Prostate gland (tissue), 2 donors: ENCODE results near the gene DENND5A. TPM values are rescaled to one million over a fixed set of nuclear protein-coding genes. Genes with fewer than 3 reads are reported as not detected.

Experiments used
- DNase-seq: peaks from one replicate; pipeline ENCODE4 v3.0.0-alpha.2; 2019; ENCODE audit warnings: low spot score
- H3K27ac ChIP-seq, 2 donors: fragments of 200-600 bp; sonication (generic); 2 replicates each; pipeline ENCODE4 v1.5.1; 2017 to 2019
- H3K27me3 ChIP-seq: fragments of 200-600 bp; sonication (generic); replicated peaks from 2 replicates; pipeline ENCODE4 v1.5.1; 2019; ENCODE audit not compliant: insufficient read depth
- H3K36me3 ChIP-seq, 2 donors: fragments of 200-600 bp; sonication (generic); 1 replicate in 1 of 2; 2 replicates in 1 of 2; pipeline versions ENCODE4 v1.5.1 to v1.8.1; 2017 to 2019
- H3K4me1 ChIP-seq: fragments of 200-600 bp; sonication (generic); replicated peaks from 2 replicates; pipeline ENCODE4 v1.5.1; 2019
- H3K4me3 ChIP-seq, 2 donors: fragments of 200-600 bp; sonication (generic); 2 replicates each; pipeline ENCODE4 v1.5.1; 2017 to 2019
- H3K9me3 ChIP-seq: fragments of 200-600 bp; sonication (generic); 2 replicates; pipeline ENCODE4 v1.5.1; 2017
- CTCF ChIP-seq, 4 experiments: fragments of 200-600 bp in 2 of 4; fragments of 450-650 bp in 2 of 4; sonication (generic) in 2 of 4; IDR thresholded peaks; 1 replicate in 3 of 4; 2 replicates in 1 of 4; pipeline ENCODE4 v1.5.1; 2016 to 2019; ENCODE audit warnings: antibody characterized with exemption in 4 of 4, mild to moderate bottlenecking in 2 of 4, moderate library complexity in 2 of 4
- POLR2A ChIP-seq: fragments of 450-650 bp; IDR thresholded peaks from one replicate; pipeline ENCODE4 v1.6.1; 2016; ENCODE audit warnings: antibody characterized with exemption, mild to moderate bottlenecking
- POLR2AphosphoS5 ChIP-seq: sonication (generic); formaldehyde crosslinking; IDR thresholded peaks from one replicate; pipeline ENCODE4 v1.6.1; 2017; ENCODE audit warnings: antibody characterized with exemption
- WGBS: methylation state at CpG from one replicate; pipeline ENCODE4 v1.1.5; 2018; 5-methylcytosine and 5-hydroxymethylcytosine counted together
- intact Hi-C: fragments of 100-400 bp; cut with DNase I; formaldehyde crosslinking; loops from one replicate; pipeline ENCODE4 v1.14.2; 2022
- total RNA-seq, 2 donors: library from RNA; depleted of rRNA; stranded (reverse); fragments of >200 nt; gene quantifications; one replicate each; pipeline ENCODE4 v1.1.0, GENCODE V29; 2016

The DENND5A gene
- total RNA-seq, 2 donors from 2014 or later: 25.4 to 84.6 TPM

- no peaks in the 10 kb centered on the region for H3K9me3 ChIP-seq
- H3K27me3 ChIP-seq: no peaks in the 10 kb centered on the region
- no peak for DNase-seq
- H3K27ac ChIP-seq: no peak overlapping the region
- no peaks in the 10 kb centered on the region for H3K36me3 ChIP-seq
- H3K4me3 ChIP-seq: no peak overlapping the region
- TF ChIP-seq CTCF (IDR thresholded peaks at IDR 0.05): no peak
- TF ChIP-seq POLR2A: no peak
- no peak for TF ChIP-seq POLR2AphosphoS5
- WGBS: 49% methylated on average over 3 of the region's 3 CpGs
- intact Hi-C loops: no loop called here
- H3K4me1 ChIP-seq: no peaks in the 10 kb centered on the region
Measured at GRCh38 chr11:9254416-9254815, 10.7 kb downstream of the DENND5A start.

- 41% methylated on average over 3 of the region's 3 CpGs for WGBS
- Histone ChIP-seq H3K27me3 (no peaks in the 10 kb centered on the region), H3K27ac (peak overlapping the region in 1 of 2 donors; percentile 12), H3K36me3 (no peaks in the 10 kb centered on the region), H3K4me3 (no peak overlapping the region), H3K4me1 (no peaks in the 10 kb centered on the region), H3K9me3 (no peaks in the 10 kb centered on the region)
- intact Hi-C loops: no loop called here
- peak; percentile 13 for DNase-seq
- TF ChIP-seq POLR2AphosphoS5: peak; percentile 49
- no peak for TF ChIP-seq POLR2A
Measured at GRCh38 chr11:9253086-9253485, 12.1 kb downstream of the DENND5A start.

GRCh38 chr11:9251311-9251710 lies 13.8 kb downstream of the DENND5A start:
- no peak for DNase-seq
- no peak overlapping the region for H3K27ac ChIP-seq
- WGBS: 72% methylated on average over 3 of the region's 3 CpGs
- H3K4me3 ChIP-seq: no peak overlapping the region
- no peaks in the 10 kb centered on the region for H3K36me3 ChIP-seq
- intact Hi-C loops: no loop called here
- H3K9me3 ChIP-seq: no peaks in the 10 kb centered on the region
- TF ChIP-seq POLR2AphosphoS5: no peak
- TF ChIP-seq CTCF (IDR thresholded peaks at IDR 0.05): no peak
- TF ChIP-seq POLR2A: no peak
- H3K4me1 ChIP-seq: no peaks in the 10 kb centered on the region
- no peaks in the 10 kb centered on the region for H3K27me3 ChIP-seq

GRCh38 chr11:9250139-9250582 lies 15.0 kb downstream of the DENND5A start:
- H3K4me1 ChIP-seq: no peaks in the 10 kb centered on the region
- no peaks in the 10 kb centered on the region for H3K27me3 ChIP-seq
- 33% methylated on average over 2 of the region's 2 CpGs for WGBS
- DNase-seq: no peak
- H3K27ac ChIP-seq: no peak overlapping the region
- intact Hi-C loops: no loop called here
- H3K4me3 ChIP-seq: no peak overlapping the region
- H3K36me3 ChIP-seq: no peaks in the 10 kb centered on the region
- H3K9me3 ChIP-seq: no peaks in the 10 kb centered on the region
- TF ChIP-seq CTCF (IDR thresholded peaks at IDR 0.05): no peak
- no peak for TF ChIP-seq POLR2A
- no peak for TF ChIP-seq POLR2AphosphoS5

GRCh38 chr11:9249252-9249651 lies 15.9 kb downstream of the DENND5A start:
- Histone ChIP-seq H3K9me3 (no peaks in the 10 kb centered on the region), H3K4me3 (no peak overlapping the region), H3K27ac (no peak overlapping the region), H3K27me3 (no peaks in the 10 kb centered on the region), H3K36me3 (no peaks in the 10 kb centered on the region), H3K4me1 (no peaks in the 10 kb centered on the region)
- no peak for DNase-seq
- WGBS: 89% methylated on average over 7 of the region's 7 CpGs
- TF ChIP-seq POLR2AphosphoS5 (no peak), POLR2A (no peak), CTCF (IDR thresholded peaks at IDR 0.05) (no peak)
- intact Hi-C loops: no loop called here
